ENCODE results near the gene ZNF564.
"Not testable (repeated sequence)": the region's sequence is repeated elsewhere in the genome, so short reads cannot be mapped to it uniquely, and the experiment has no call there.

Gene ZNF564

GRCh38 chr19:12551060-12551832 is at the start of gene ZNF564:
TSS of gene ZNF564 (minus strand) at chr19:12551482. CDS start at chr19:12551332, 150 bp downstream.
- peaks cover 35% of the 10 kb centered on the region for H3K4me1 Mint-ChIP-seq
- peak; percentile 81 to 93 for DNase-seq (ENCODE audit: low spot score in 2 of 2)

DNA sequence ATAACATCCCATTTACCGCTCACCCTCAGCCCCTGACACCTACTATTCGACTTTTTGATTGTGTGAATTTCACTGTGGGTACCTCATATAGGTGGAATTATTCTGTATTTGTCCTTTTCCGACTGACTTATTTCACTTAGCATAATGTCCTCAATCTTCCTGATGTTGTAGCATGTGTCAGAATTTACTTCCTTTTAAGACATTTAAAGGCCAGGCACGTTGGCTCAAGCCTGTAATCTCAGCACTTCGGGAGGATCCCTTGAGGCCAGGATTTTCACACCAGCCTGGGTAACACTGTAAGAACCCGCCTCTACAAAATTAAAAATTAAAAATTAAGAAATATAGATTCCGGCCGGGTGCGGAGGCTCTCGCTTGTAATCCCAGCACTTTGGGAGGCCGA is 46.3 kb upstream of the ZNF564 start:
- DNase-seq (ENCODE audit: low spot score in 2 of 2) (no peak), ATAC-seq (replicated peaks; ENCODE audit: extremely low read depth, poor library complexity, severe bottlenecking) (no peak)
- Mint-ChIP-seq H3K36me3 (ENCODE audit: insufficient read depth) (peaks cover 16% of the 10 kb centered on the region), H3K27ac (ENCODE audit: low read depth) (no peak overlapping the region), H3K9me3 (no peaks in the 10 kb centered on the region), H3K4me3 (no peak overlapping the region), H3K27me3 (no peaks in the 10 kb centered on the region), H3K4me1 (no peaks in the 10 kb centered on the region)

More at GRCh38 chr19:12551060-12551832, at the start of gene ZNF564:
- H3K27ac Mint-ChIP-seq (ENCODE audit: low read depth), result peak within 1 kb of the TSS; percentile 91
- peak; percentile 100 for ATAC-seq (replicated peaks; ENCODE audit: extremely low read depth, poor library complexity, severe bottlenecking)
- no peaks in the 10 kb centered on the region for H3K9me3 Mint-ChIP-seq
- peak within 1 kb of the TSS; percentile 93 for H3K4me3 Mint-ChIP-seq
- H3K36me3 Mint-ChIP-seq (ENCODE audit: insufficient read depth), result peaks cover 18% of the 10 kb centered on the region
- no peaks in the 10 kb centered on the region for H3K27me3 Mint-ChIP-seq

- DNase-seq (ENCODE audit: low spot score in 2 of 2) (no peak), ATAC-seq (replicated peaks; ENCODE audit: extremely low read depth, poor library complexity, severe bottlenecking) (no peak)
- H3K4me1 Mint-ChIP-seq, result no peaks in the 10 kb centered on the region
- H3K27ac Mint-ChIP-seq (ENCODE audit: low read depth), result no peak overlapping the region
- peaks cover 16% of the 10 kb centered on the region for H3K36me3 Mint-ChIP-seq (ENCODE audit: insufficient read depth)
- no peaks in the 10 kb centered on the region for H3K27me3 Mint-ChIP-seq
- no peaks in the 10 kb centered on the region for H3K9me3 Mint-ChIP-seq
- no peak overlapping the region for H3K4me3 Mint-ChIP-seq
Measured at GRCh38 chr19:12596927-12597548, 45.8 kb upstream of the ZNF564 start.

- Mint-ChIP-seq H3K9me3 (no peaks in the 10 kb centered on the region), H3K27me3 (no peaks in the 10 kb centered on the region), H3K4me1 (no peaks in the 10 kb centered on the region), H3K36me3 (ENCODE audit: insufficient read depth) (peaks cover 15% of the 10 kb centered on the region), H3K27ac (ENCODE audit: low read depth) (no peak overlapping the region), H3K4me3 (no peak overlapping the region)
- DNase-seq (ENCODE audit: low spot score in 2 of 2), result no peak
- no peak for ATAC-seq (replicated peaks; ENCODE audit: extremely low read depth, poor library complexity, severe bottlenecking)
Measured at GRCh38 chr19:12596485-12596884, 45.2 kb upstream of the ZNF564 start.

DNA sequence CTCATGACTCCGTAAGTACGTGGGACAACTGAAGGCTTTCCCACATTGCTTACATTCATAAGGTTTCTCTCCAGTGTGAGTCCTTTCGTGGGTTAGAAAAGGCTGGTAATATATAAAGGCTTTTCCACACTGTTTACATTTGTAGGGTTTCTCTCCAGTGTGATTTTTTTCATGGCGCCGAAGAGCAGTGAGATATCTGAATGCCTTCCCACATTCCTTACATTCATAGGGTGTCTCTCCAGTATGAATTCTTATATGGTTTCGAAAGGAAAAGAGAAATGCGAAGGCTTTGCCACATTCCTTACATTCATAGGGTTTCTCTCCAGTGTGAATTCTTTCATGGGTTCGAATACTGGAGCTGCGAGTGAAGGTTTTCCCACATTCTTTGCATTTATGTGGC is 29.8 kb upstream of the ZNF564 start:
- Mint-ChIP-seq H3K4me1 (no peaks in the 10 kb centered on the region), H3K4me3 (no peak overlapping the region), H3K27ac (ENCODE audit: low read depth) (no peak overlapping the region), H3K36me3 (ENCODE audit: insufficient read depth) (peaks cover 14% of the 10 kb centered on the region), H3K9me3 (peaks cover 9% of the 10 kb centered on the region), H3K27me3 (no peaks in the 10 kb centered on the region)
- ATAC-seq (replicated peaks; ENCODE audit: extremely low read depth, poor library complexity, severe bottlenecking) (no peak), DNase-seq (ENCODE audit: low spot score in 2 of 2) (no peak)

DNA sequence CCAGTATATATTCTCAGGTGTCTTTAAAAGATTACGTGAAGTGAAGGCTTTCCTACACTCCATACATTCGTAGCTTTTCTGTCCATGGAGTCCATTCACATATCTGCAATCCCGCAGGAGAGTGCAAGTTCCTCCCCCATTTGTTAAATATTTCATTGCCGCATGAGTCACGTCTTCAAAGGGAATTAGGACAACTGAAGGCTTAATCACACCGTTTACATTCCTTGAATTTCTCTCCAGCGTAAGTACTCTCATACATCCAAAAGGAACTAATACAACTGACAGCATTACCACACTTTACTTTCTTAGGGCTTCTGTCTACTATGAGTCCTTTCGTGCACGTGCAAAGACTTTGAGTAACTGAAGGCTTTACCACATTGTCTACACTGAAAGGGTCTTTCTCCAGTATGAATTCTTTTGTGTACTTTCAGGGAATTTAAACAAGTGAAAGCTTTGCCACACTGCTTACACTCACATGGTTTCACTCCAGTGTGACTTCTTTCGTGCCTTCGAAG is 29.0 kb upstream of the ZNF564 start:
- Mint-ChIP-seq H3K27ac (ENCODE audit: low read depth) (no peak overlapping the region), H3K4me1 (no peaks in the 10 kb centered on the region), H3K4me3 (no peak overlapping the region), H3K27me3 (no peaks in the 10 kb centered on the region), H3K36me3 (ENCODE audit: insufficient read depth) (peaks cover 14% of the 10 kb centered on the region), H3K9me3 (peaks cover 9% of the 10 kb centered on the region)
- no peak for DNase-seq (ENCODE audit: low spot score in 2 of 2)
- no peak for ATAC-seq (replicated peaks; ENCODE audit: extremely low read depth, poor library complexity, severe bottlenecking)

DNA sequence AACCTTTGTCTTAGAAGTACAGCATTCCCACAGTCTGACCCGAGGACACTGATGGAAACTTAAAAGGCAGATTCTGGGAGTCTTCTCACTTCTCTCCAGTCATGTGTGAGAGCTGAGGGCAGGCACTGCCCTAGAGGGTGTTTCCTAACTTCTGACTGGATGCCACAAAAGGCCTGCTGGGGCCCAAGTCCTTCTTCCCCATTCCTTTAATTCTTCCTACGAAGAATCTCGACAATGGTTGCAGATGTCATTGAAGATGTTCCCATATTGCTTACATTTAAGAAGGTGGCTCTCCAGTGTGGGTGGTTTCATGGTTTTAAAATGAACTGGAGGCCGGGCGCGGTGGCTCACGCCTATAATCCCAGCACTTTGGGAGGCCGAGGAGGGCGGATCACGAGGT is 27.4 kb upstream of the ZNF564 start:
- Mint-ChIP-seq H3K27ac (ENCODE audit: low read depth) (no peak overlapping the region), H3K4me1 (peaks cover 8% of the 10 kb centered on the region), H3K36me3 (ENCODE audit: insufficient read depth) (peaks cover 14% of the 10 kb centered on the region), H3K27me3 (no peaks in the 10 kb centered on the region), H3K9me3 (peaks cover 9% of the 10 kb centered on the region), H3K4me3 (no peak overlapping the region)
- no peak for ATAC-seq (replicated peaks; ENCODE audit: extremely low read depth, poor library complexity, severe bottlenecking)
- no peak for DNase-seq (ENCODE audit: low spot score in 2 of 2)

- H3K4me3 Mint-ChIP-seq, result no peak overlapping the region
- no peak overlapping the region for H3K27ac Mint-ChIP-seq (ENCODE audit: low read depth)
- ATAC-seq (replicated peaks; ENCODE audit: extremely low read depth, poor library complexity, severe bottlenecking) (no peak), DNase-seq (ENCODE audit: low spot score in 2 of 2) (no peak)
- no peaks in the 10 kb centered on the region for H3K36me3 Mint-ChIP-seq (ENCODE audit: insufficient read depth)
- peaks cover 8% of the 10 kb centered on the region for H3K4me1 Mint-ChIP-seq
- H3K9me3 Mint-ChIP-seq, result no peaks in the 10 kb centered on the region
- H3K27me3 Mint-ChIP-seq, result no peaks in the 10 kb centered on the region
Measured at GRCh38 chr19:12574036-12574435, 22.8 kb upstream of the ZNF564 start.

DNA sequence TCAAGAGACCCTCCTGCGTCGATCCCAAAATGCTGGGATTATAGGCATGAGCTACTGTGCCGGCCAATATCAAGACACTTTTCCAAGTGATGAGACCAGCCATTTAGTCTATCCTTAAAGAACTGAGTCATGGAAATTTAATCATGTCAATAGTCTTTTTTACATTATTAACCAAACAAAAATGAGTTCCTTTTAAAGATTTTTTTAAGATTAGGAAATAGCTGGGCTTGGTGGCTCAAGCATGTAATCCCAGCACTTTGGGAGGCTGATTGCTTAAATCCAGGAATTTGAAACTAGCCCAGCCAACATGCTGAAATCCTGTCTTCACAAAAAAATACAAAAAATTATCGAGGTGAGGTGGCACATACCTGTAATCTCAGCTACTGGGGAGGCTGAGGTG is 16.7 kb upstream of the ZNF564 start:
- H3K4me3 Mint-ChIP-seq, result no peak overlapping the region
- no peaks in the 10 kb centered on the region for H3K9me3 Mint-ChIP-seq
- no peak overlapping the region for H3K27ac Mint-ChIP-seq (ENCODE audit: low read depth)
- H3K27me3 Mint-ChIP-seq, result no peaks in the 10 kb centered on the region
- H3K36me3 Mint-ChIP-seq (ENCODE audit: insufficient read depth), result peaks cover under 1% of the 10 kb centered on the region
- peaks cover 5% of the 10 kb centered on the region for H3K4me1 Mint-ChIP-seq
- no peak for DNase-seq (ENCODE audit: low spot score in 2 of 2)
- no peak for ATAC-seq (replicated peaks; ENCODE audit: extremely low read depth, poor library complexity, severe bottlenecking)

GRCh38 chr19:12566380-12566779 is 15.1 kb upstream of the ZNF564 start:
- not testable (repeated sequence) for H3K27me3 Mint-ChIP-seq; H3K36me3 Mint-ChIP-seq (ENCODE audit: insufficient read depth); H3K27ac Mint-ChIP-seq (ENCODE audit: low read depth); H3K4me3 Mint-ChIP-seq; ATAC-seq (replicated peaks; ENCODE audit: extremely low read depth, poor library complexity, severe bottlenecking); H3K4me1 Mint-ChIP-seq; DNase-seq (ENCODE audit: low spot score in 2 of 2); H3K9me3 Mint-ChIP-seq

- H3K4me3 Mint-ChIP-seq, result no peak overlapping the region
- ATAC-seq (replicated peaks; ENCODE audit: extremely low read depth, poor library complexity, severe bottlenecking) (peak; percentile 77), DNase-seq (ENCODE audit: low spot score in 2 of 2) (peak; percentile 83 to 97)
- no peaks in the 10 kb centered on the region for H3K9me3 Mint-ChIP-seq
- H3K27me3 Mint-ChIP-seq, result no peaks in the 10 kb centered on the region
- H3K36me3 Mint-ChIP-seq (ENCODE audit: insufficient read depth), result peaks cover 3% of the 10 kb centered on the region
- no peak overlapping the region for H3K27ac Mint-ChIP-seq (ENCODE audit: low read depth)
- peaks cover 5% of the 10 kb centered on the region for H3K4me1 Mint-ChIP-seq
Measured at GRCh38 chr19:12564016-12564664, 12.9 kb upstream of the ZNF564 start.

DNA sequence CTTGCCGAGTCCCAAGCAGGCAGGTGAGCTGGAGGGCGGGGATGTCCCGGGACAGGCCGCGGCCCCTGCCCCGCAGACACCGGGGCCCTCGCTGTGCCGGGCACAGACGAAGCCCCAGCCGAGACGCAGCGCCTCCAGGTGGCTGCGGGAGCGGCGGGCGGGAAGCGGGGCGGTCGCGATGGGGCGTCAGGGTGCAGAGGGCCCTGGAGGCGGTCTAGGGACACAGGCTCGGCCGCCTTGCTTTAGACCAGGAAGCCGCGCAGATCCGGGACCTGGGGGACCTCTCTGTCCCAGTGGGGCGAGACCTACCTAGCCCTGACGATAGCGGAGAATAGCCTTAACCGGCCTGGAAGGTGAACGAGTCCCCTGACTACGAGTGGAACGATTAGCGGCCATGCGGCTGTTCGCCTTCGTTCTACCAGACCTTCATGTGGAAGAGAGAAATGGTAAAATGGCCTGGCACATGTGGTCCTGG is 4.2 kb upstream of the ZNF564 start:
- no peaks in the 10 kb centered on the region for H3K9me3 Mint-ChIP-seq
- H3K4me3 Mint-ChIP-seq, result no peak overlapping the region
- DNase-seq (ENCODE audit: low spot score in 2 of 2) (no peak), ATAC-seq (replicated peaks; ENCODE audit: extremely low read depth, poor library complexity, severe bottlenecking) (no peak)
- H3K4me1 Mint-ChIP-seq, result peaks cover 8% of the 10 kb centered on the region
- no peaks in the 10 kb centered on the region for H3K27me3 Mint-ChIP-seq
- peaks cover 7% of the 10 kb centered on the region for H3K36me3 Mint-ChIP-seq (ENCODE audit: insufficient read depth)
- no peak overlapping the region for H3K27ac Mint-ChIP-seq (ENCODE audit: low read depth)

All from central memory CD8-positive, alpha-beta T cell (primary cell).